NB4 (cell line): ENCODE measurements around the gene FRK.

ENCODE experiments used
- CTCF ChIP-seq: IDR thresholded peaks from one replicate; pipeline ENCODE4 v1.5.1; 2012; ENCODE audit warnings: low read depth, low read length
- MYC ChIP-seq: IDR thresholded peaks from 2 replicates; pipeline ENCODE4 v1.6.1; 2011; ENCODE audit warnings: low read depth, low read length
- POLR2A ChIP-seq: IDR thresholded peaks from 2 replicates; pipeline ENCODE4 v1.6.1; 2011; ENCODE audit warnings: mild to moderate bottlenecking; ENCODE audit not compliant: insufficient read length; ENCODE audit errors: extremely low read depth

- TF ChIP-seq CTCF (no peak), POLR2A (no peak), MYC (no peak)
These were observed 33.4 kb upstream of the FRK start for GRCh38 chr6:116094041-116094440.
